CD4-positive, alpha-beta T cell (primary cell): ENCODE data around the gene FADD. TPM values are rescaled to one million over a fixed set of nuclear protein-coding genes. Genes with fewer than 3 reads are reported as not detected.
A peak's percentile ranks its signal among the peaks of the same experiment; 100 is the strongest.

Experiments used
- ATAC-seq: fragments of 200-7000 bp; cut with Tn5 transposase; one replicate; pipeline ENCODE4 v1.10.0; 2022; ENCODE audit warnings: mild to moderate bottlenecking; ENCODE audit not compliant: poor library complexity
- CTCF ChIA-PET: fragments of 350-600 bp; sonication (Branson Sonifier 250); formaldehyde crosslinking; loops from one replicate; lab custom pipeline; 2021; ENCODE audit warnings: antibody characterized with exemption, inconsistent platforms; lab: Charles Lee
- POLR2A ChIA-PET: fragments of 350-600 bp; sonication (Branson Sonifier 250); formaldehyde crosslinking; loops from one replicate; lab custom pipeline; 2021; ENCODE audit warnings: antibody characterized with exemption, inconsistent platforms; lab: Charles Lee
- DNase-seq, 14 experiments: peaks; one replicate each; pipeline ENCODE4 v3.0.0-alpha.2; 2013 to 2020; ENCODE audit warnings: mixed read lengths in 2 of 14
- H3K27ac ChIP-seq, 2 donors: one replicate each; pipeline versions ENCODE4 v1.5.1 to v1.7.0; 2013; ENCODE audit warnings: low read length in 2 of 2, low read depth in 1 of 2, mild to moderate bottlenecking in 1 of 2
- H3K27me3 ChIP-seq, 2 experiments: 1 replicate in 1 of 2; 2 replicates in 1 of 2; pipeline versions ENCODE4 v1.6.1 to v1.7.0; 2013; ENCODE audit warnings: low read length in 2 of 2, control low read depth in 1 of 2, mild to moderate bottlenecking in 1 of 2, moderate library complexity in 1 of 2; ENCODE audit not compliant: insufficient read depth in 2 of 2, control insufficient read depth in 1 of 2
- H3K36me3 ChIP-seq: one replicate; pipeline ENCODE4 v1.6.1; 2013; ENCODE audit warnings: low read length, control low read depth; ENCODE audit not compliant: insufficient read depth
- H3K4me1 ChIP-seq: one replicate; pipeline ENCODE4 v1.6.1; 2013; ENCODE audit warnings: low read length, control low read depth; ENCODE audit not compliant: insufficient read depth
- H3K4me3 ChIP-seq: one replicate; pipeline ENCODE4 v1.5.1; 2013; ENCODE audit warnings: mild to moderate bottlenecking, low read length, moderate library complexity
- H3K9me3 ChIP-seq, 2 experiments: 1 replicate in 1 of 2; 2 replicates in 1 of 2; pipeline versions ENCODE4 v1.6.1 to v1.7.0; 2013; ENCODE audit warnings: low read length in 2 of 2, mild to moderate bottlenecking in 2 of 2, control low read depth in 1 of 2, moderate library complexity in 1 of 2; ENCODE audit not compliant: control insufficient read depth in 1 of 2, insufficient read depth in 1 of 2
- H3K27ac Mint-ChIP-seq: one replicate; pipeline ENCODE4 v1.8.0; 2020; ENCODE audit warnings: mixed read lengths
- H3K27me3 Mint-ChIP-seq: one replicate; pipeline ENCODE4 v1.8.0; 2021; ENCODE audit warnings: mixed read lengths
- H3K36me3 Mint-ChIP-seq: one replicate; pipeline ENCODE4 v1.8.0; 2021; ENCODE audit warnings: low read depth, mixed read lengths
- H3K4me1 Mint-ChIP-seq: one replicate; pipeline ENCODE4 v1.8.0; 2021; ENCODE audit warnings: low read depth, mixed read lengths
- H3K4me3 Mint-ChIP-seq: one replicate; pipeline ENCODE4 v1.8.0; 2020; ENCODE audit warnings: mild to moderate bottlenecking, mixed read lengths
- H3K9me3 Mint-ChIP-seq: one replicate; pipeline ENCODE4 v1.8.0; 2020; ENCODE audit warnings: mixed read lengths
- intact Hi-C, 2 experiments: fragments of 100-400 bp; cut with DNase I in 1 of 2; cut with micrococcal nuclease in 1 of 2; formaldehyde crosslinking; loops; one replicate each; pipeline versions ENCODE4 v1.15.1 to v1.9.0; 2023 to 2025; cut with DNase I, micrococcal nuclease
- polyA plus RNA-seq, 2 donors: library from polyadenylated mRNA; unstranded; fragments of 120-200 nt; gene quantifications; one replicate each; pipeline ENCODE4 v1.2.1, GENCODE V29; 2013
- total RNA-seq, 174 experiments: library from RNA in 2 of 174; stranded (reverse) in 2 of 174; gene quantifications; one replicate each; pipeline ENCODE4 v1.2.3 and lab custom pipeline; 2021 to 2026
- TF ChIP-seq, protein P1 (sequence below): fragments of 200-600 bp; IDR thresholded peaks from one replicate; pipeline ENCODE4 v1.8.0; 2022; ENCODE audit warnings: antibody characterized with exemption, mild to moderate bottlenecking

The FADD gene, protein sequence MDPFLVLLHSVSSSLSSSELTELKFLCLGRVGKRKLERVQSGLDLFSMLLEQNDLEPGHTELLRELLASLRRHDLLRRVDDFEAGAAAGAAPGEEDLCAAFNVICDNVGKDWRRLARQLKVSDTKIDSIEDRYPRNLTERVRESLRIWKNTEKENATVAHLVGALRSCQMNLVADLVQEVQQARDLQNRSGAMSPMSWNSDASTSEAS
- total RNA-seq (10 to 100 TPM; 14.5 to 16.5 TPM), total RNA-seq (lab: John Stamatoyannopoulos, UW) (9.7 to 62.3 (median 40.9) reads per million in 172 experiments)
- 17.9 TPM for polyA plus RNA-seq (2013, experiment 1 of 2)
- polyA plus RNA-seq (2013, experiment 2 of 2), result 13.9 TPM

DNA sequence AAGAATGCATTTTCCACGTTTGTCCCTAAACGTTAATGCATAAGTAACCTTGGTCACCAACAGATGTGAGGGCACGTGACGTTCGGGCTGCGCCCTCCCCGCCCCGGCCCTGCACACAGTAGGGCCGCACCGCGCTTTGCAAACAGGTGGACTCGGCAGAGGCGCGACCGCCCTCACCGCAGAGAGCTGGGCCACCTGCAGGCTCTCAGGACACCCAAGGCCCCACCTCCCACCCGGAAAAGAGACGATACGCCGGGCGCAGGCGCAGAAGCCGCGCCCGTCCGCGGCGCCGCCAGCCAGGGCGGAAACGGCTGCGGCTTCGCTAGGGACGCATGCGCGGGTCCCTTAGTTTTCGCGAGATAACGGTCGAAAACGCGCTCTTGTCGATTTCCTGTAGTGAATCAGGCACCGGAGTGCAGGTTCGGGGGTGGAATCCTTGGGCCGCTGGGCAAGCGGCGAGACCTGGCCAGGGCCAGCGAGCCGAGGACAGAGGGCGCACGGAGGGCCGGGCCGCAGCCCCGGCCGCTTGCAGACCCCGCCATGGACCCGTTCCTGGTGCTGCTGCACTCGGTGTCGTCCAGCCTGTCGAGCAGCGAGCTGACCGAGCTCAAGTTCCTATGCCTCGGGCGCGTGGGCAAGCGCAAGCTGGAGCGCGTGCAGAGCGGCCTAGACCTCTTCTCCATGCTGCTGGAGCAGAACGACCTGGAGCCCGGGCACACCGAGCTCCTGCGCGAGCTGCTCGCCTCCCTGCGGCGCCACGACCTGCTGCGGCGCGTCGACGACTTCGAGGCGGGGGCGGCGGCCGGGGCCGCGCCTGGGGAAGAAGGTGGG lies at the start of gene FADD:
Gene FADD (plus strand): TSS at position 377 of the 831 bp plus-strand sequence. CDS start 164 bp downstream, at position 541.
- POLR2A ChIA-PET, result interaction anchor here (0.5 to 1.7 kb wide), 4 partner anchors 10 to 528 kb away, joined by 3 to 11 read pairs (median 7); partner anchors contain the start of genes LTO1 and PPFIA1
- CTCF ChIA-PET, result interaction anchor here (2.3 kb wide), 1 partner anchor 7 kb away, joined by 9 read pairs; no protein-coding TSS in a partner anchor
- Mint-ChIP-seq H3K4me3 (peak within 1 kb of the TSS; percentile 99), H3K27me3 (no peaks in the 10 kb centered on the region), H3K9me3 (no peaks in the 10 kb centered on the region), H3K4me1 (peaks cover 48% of the 10 kb centered on the region), H3K27ac (peak within 1 kb of the TSS; percentile 98), H3K36me3 (peaks cover 52% of the 10 kb centered on the region)
- Histone ChIP-seq H3K9me3 (peaks cover 0 to 2% of the 10 kb centered on the region in 2 experiments), H3K4me1 (peaks cover 44% of the 10 kb centered on the region), H3K4me3 (peak within 1 kb of the TSS; percentile 81), H3K36me3 (peaks cover 33% of the 10 kb centered on the region), H3K27me3 (no peaks in the 10 kb centered on the region), H3K27ac (peak within 1 kb of the TSS; percentile 90 to 97)
- DNase-seq, result peak; percentile 84 to 97 (median 89)
- TF ChIP-seq, protein P1, sequence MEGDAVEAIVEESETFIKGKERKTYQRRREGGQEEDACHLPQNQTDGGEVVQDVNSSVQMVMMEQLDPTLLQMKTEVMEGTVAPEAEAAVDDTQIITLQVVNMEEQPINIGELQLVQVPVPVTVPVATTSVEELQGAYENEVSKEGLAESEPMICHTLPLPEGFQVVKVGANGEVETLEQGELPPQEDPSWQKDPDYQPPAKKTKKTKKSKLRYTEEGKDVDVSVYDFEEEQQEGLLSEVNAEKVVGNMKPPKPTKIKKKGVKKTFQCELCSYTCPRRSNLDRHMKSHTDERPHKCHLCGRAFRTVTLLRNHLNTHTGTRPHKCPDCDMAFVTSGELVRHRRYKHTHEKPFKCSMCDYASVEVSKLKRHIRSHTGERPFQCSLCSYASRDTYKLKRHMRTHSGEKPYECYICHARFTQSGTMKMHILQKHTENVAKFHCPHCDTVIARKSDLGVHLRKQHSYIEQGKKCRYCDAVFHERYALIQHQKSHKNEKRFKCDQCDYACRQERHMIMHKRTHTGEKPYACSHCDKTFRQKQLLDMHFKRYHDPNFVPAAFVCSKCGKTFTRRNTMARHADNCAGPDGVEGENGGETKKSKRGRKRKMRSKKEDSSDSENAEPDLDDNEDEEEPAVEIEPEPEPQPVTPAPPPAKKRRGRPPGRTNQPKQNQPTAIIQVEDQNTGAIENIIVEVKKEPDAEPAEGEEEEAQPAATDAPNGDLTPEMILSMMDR, result no peak
- intact Hi-C loops, result loop anchor here in 1 of 2 experiments (1.0 to 10.0 kb wide), 5 partner anchors 67 to 1298 kb away; partner anchors contain the start of genes IGHMBP2, LTO1, MRPL21 and NADSYN1
- ATAC-seq, result peak; percentile 52

DNA sequence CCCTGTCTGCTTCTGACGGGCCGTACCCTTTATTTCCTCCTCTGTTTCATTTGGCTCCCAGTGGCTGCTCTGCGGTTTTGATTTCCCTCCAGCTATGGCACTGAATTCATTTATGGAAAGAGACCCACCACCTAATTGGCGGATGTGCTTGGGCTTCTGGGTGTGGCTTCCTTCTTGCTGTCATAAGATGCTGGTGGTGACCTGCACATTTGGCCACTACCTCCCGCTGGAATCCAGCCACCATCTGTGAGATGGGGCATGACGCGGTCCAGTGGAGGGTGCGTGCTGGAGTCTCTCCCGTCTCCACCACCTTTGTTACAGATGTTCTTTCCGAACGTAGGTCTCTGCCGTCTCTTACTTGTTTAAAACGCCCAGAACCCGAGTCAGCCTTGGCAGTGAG lies 47.7 kb upstream of the FADD start:
- no peaks in the 10 kb centered on the region for H3K36me3 ChIP-seq
- CTCF ChIA-PET, result no interaction called here
- POLR2A ChIA-PET, result no interaction called here
- no peak overlapping the region for H3K4me3 ChIP-seq
- no peaks in the 10 kb centered on the region for H3K4me1 ChIP-seq
- TF ChIP-seq, protein P1, result no peak
- no peak overlapping the region for H3K27ac ChIP-seq
- peaks cover 0 to 13% of the 10 kb centered on the region in 2 experiments for H3K9me3 ChIP-seq
- DNase-seq (no peak), ATAC-seq (no peak)
- intact Hi-C loops, result no loop called here
- no peaks in the 10 kb centered on the region for H3K27me3 Mint-ChIP-seq
- H3K9me3 Mint-ChIP-seq, result no peaks in the 10 kb centered on the region
- no peaks in the 10 kb centered on the region for H3K36me3 Mint-ChIP-seq
- H3K27me3 ChIP-seq, result peaks cover 0 to 2% of the 10 kb centered on the region in 2 experiments
- no peak overlapping the region for H3K27ac Mint-ChIP-seq
- no peaks in the 10 kb centered on the region for H3K4me1 Mint-ChIP-seq
- H3K4me3 Mint-ChIP-seq, result no peak overlapping the region

DNA sequence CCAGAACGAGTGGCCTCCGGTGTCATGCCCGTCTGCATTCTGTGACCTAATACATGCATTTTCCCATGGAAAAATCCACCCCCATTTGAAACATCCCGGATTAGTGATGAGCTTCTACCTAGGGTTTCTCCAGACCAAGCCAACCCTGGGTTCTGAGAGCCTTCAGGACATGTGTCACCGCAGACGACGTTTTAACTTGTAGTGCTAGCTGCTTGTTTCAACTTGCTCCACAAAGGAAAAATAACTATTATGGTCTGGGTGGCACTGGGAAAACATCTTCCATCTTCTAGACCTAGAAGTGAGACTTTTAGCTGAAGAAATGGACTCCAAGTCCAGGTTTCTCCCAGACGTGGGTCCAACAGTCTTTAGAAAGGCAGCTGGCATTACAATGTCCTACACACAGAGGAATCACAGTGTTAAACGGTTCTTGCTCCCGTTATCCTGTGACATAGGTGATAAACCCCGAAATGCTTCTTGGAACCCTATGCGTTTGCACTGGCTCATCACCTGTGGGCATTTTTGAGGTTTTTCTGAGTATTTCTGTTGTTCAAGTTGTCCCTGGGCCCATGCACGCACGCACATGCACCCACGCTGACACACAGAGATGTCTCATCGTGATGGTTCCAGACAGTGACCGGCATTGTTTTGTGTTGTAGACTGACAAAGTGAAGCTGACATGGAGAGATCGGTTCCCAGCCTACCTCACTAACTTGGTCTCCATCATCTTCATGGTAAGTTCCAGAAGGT lies 46.6 kb upstream of the FADD start:
- Mint-ChIP-seq H3K27me3 (no peaks in the 10 kb centered on the region), H3K4me3 (no peak overlapping the region), H3K4me1 (no peaks in the 10 kb centered on the region), H3K9me3 (no peaks in the 10 kb centered on the region), H3K36me3 (no peaks in the 10 kb centered on the region), H3K27ac (no peak overlapping the region)
- intact Hi-C loops, result no loop called here
- no peak for ATAC-seq
- CTCF ChIA-PET, result no interaction called here
- POLR2A ChIA-PET, result no interaction called here
- Histone ChIP-seq H3K4me3 (no peak overlapping the region), H3K27ac (no peak overlapping the region), H3K9me3 (peaks cover 0 to 19% of the 10 kb centered on the region in 2 experiments), H3K27me3 (peaks cover 0 to 2% of the 10 kb centered on the region in 2 experiments), H3K4me1 (no peaks in the 10 kb centered on the region), H3K36me3 (no peaks in the 10 kb centered on the region)
- no peak for DNase-seq
- TF ChIP-seq, protein P1, result no peak
